NCI-H345 treated with DMSO at 0.1 percent for 48 hours (cell line): ENCODE data around the gene DIP2C.
"Not testable (repeated sequence)": the region's sequence is repeated elsewhere in the genome, so short reads cannot be mapped to it uniquely, and the experiment has no call there.

Experiments used
- DNase-seq: peaks from one replicate; lab custom pipeline; 2025; ENCODE audit not compliant: unreplicated experiment; lab: John Stamatoyannopoulos, UW

DIP2C gene

DNA sequence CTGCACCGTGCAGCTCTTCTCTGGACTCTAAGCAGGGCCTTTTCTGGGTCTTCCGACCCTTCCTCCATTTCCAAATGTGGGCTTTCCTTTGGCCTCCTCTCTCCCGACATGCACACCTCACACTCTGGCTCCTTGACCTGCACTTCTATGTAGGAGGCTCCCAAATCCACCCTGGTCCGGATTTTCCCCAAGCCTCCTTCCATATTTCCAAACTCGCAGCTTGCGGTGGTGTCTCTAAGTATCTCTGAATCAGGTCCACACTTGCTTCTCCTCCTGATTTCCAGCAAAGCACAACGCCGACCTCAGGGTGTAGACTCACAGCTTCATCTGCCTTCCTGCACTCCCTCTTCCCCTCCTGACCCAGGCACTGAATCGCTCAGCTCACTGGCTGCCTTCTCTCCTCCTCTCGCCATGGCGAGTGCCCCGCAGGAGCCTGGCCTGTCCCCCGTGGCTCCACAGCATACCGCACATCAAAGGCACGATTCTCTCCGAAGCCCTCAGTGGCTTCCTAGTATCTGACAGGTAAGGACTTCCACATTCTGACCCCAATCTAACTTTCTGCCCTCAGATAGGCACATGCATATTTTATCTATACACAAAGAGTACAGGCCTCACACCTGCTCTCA is 27.8 kb downstream of the DIP2C start:
- no peak for DNase-seq

- DNase-seq: no peak
These were observed 28.4 kb downstream of the DIP2C start for GRCh38 chr10:660970-661596.

GRCh38 chr10:660413-660969 is 29.0 kb downstream of the DIP2C start:
- peak; percentile 74 for DNase-seq

- no peak for DNase-seq
These were observed 29.8 kb downstream of the DIP2C start for GRCh38 chr10:659688-660141.

- not testable (repeated sequence) for DNase-seq
These were observed 31.6 kb downstream of the DIP2C start for GRCh38 chr10:657816-658350.

GRCh38 chr10:656883-657282 is 32.6 kb downstream of the DIP2C start:
- no peak for DNase-seq

- DNase-seq: no peak
These were observed 34.3 kb downstream of the DIP2C start for GRCh38 chr10:655184-655583.

GRCh38 chr10:654647-654996 is 34.8 kb downstream of the DIP2C start:
- DNase-seq: no peak

DNA sequence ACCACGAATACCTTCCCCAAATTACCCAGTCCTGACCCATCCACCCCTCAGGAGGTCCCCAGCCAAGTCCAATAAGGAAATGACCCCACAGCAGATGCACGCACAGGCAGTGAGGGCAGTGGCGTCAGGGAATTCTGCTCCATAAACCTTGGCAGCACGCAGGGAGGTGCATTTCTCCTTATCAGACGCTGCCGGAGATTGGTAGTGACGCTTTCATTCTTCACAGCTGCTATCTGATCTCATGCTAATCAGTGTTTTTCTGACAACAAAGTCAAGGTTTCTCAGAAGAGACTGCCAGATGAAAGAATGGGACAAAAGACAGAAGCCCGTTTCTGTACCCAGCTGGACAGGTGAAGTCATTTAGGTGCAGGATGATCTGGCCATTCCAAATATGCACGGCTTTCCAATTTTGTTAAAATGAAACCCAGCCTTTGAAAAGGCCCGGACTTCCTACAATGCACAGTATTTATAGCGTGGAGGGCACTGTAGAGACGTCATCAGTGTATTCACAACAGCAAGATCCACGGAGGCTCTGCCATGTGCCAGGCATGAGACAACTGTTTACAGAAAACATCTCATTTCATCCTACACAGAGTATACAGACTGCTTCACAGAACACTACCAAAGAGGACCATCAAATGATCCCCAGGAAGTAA is 35.3 kb downstream of the DIP2C start:
- no peak for DNase-seq

DNA sequence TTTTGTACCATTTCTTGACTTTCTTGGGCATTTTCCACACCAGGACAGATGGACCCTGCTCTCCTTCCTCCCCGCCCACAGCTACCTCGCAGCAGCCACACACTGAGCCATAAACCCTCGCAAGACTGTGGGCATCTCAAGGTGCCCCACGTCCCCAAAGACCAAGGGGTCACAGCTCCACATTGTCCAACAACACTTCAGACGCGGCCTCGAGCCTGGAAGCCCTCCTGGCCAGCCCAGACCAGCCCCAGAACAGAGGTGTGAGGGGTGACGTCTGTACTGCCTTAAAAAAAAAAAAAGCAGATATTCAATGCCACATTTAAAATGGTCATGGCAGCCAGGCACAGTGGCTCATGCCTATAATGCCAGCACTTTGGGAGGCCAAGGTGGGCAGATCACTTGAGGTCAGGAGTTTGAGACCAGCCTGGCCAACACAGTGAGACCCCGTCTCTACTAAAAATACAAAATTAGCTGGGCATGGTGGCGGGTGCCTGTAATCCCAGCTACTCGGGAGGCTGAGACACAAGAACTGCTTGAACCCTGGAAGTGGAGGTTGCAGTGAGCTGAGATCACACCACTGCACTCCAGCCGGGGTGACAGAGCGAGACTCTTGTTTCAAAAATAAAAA is 36.5 kb downstream of the DIP2C start:
- DNase-seq: not testable (repeated sequence)

DNA sequence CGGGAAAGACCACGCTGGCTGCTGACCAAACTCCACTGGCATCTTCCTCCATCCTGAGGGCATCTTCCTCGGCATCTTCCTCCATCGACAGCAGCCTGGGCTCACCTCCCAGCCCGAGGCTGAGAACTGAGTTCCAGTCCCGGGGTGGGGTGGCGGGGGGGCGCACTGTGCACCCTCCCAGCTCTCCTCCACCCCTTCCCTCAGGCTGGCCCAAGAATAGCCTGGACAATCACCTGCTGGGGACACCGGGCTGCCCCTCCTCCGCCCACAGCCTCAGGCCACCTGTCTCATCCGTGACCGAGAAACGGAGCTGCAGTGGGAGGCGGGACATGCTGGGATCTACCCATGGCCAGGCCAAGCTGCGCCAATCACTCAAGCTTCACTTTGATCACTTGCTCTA is 37.2 kb downstream of the DIP2C start:
- DNase-seq: no peak

DNA sequence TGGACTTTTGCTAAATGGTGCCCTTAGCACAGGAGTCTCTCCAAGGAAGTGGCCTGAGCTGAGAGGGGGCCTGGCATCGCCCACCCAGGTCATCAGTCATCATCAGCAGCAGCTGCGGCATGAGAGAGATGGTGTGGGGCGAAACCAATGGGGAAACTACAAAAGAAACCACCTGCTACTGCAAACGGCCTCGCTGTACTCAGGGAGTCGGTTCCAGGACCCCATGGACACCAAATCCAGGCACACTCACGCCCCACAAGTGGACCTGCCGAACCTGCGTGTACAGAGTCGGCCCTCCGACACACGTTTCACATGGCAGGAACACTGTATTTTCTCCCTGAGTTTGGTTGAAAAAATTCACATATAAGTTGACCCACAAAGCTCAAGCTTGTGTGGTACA is 37.8 kb downstream of the DIP2C start:
- DNase-seq: no peak

- DNase-seq: no peak
These were observed 38.4 kb downstream of the DIP2C start for GRCh38 chr10:650886-651615.

- DNase-seq: no peak
These were observed 39.0 kb downstream of the DIP2C start for GRCh38 chr10:650441-650851.

- DNase-seq: peak; percentile 51
These were observed 39.5 kb downstream of the DIP2C start for GRCh38 chr10:649798-650440.

DNA sequence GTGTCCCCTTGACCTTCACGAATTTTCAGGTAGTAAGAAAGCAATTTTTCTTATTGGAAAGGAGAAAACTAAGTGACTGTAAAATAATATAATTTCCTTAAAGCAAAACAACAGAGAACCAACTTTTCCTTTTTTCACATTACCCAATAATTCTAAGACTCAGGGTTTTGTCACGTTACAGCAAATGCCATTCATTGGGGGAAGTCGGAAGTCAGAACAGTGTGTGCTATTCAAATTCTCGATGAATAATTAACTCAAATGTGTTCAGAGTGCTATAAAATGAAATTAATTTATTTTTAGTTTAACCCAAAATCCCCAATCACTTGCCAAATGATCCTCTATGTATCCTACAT is 40.0 kb downstream of the DIP2C start:
- DNase-seq: no peak

GRCh38 chr10:647019-647418 is 42.4 kb downstream of the DIP2C start:
- not testable (repeated sequence) for DNase-seq

- DNase-seq: no peak
These were observed 43.3 kb downstream of the DIP2C start for GRCh38 chr10:646118-646524.

- no peak for DNase-seq
These were observed 44.5 kb downstream of the DIP2C start for GRCh38 chr10:644943-645334.
